ENCODE results near the gene GLIS2. TPM values are rescaled to one million over a fixed set of nuclear protein-coding genes. Genes with fewer than 3 reads are reported as not detected.
A peak's percentile ranks its signal among the peaks of the same experiment; 100 is the strongest.

Gene GLIS2
- total and polyA plus RNA-seq, 4 donors, result 12.3 to 72.6 (median 29.3) TPM

- ATAC-seq (ENCODE audit: low FRiP score) (no peak), DNase-seq (peak in 1 of 2 donors; percentile 46)
- Histone ChIP-seq H3K4me1 (ENCODE audit: control insufficient read depth in 1 of 2, insufficient read depth in 2 of 2, low read length in 2 of 2) (no peaks in the 10 kb centered on the region), H3K9me3 (ENCODE audit: control insufficient read depth, low read length) (no peaks in the 10 kb centered on the region), H3K36me3 (ENCODE audit: control insufficient read depth in 1 of 2, insufficient read depth in 2 of 2, low read length in 1 of 2) (no peaks in the 10 kb centered on the region), H3K27me3 (ENCODE audit: control insufficient read depth in 1 of 2, insufficient read depth in 2 of 2, low read length in 1 of 2) (no peaks in the 10 kb centered on the region), H3K4me3 (ENCODE audit: low read length in 2 of 2) (no peak overlapping the region), H3K27ac (ENCODE audit: low read depth in 1 of 2, low read length in 2 of 2) (no peak overlapping the region)
- intact Hi-C loops (cut with DNase I), result no loop called here
- 92 to 93% methylated on average over 34 to 37 of the region's 37 CpGs for WGBS, 2 donors
Measured at GRCh38 chr16:4364196-4365013, 48.5 kb downstream of the GLIS2 start.

- no peaks in the 10 kb centered on the region for H3K27me3 ChIP-seq (ENCODE audit: control insufficient read depth in 1 of 2, insufficient read depth in 2 of 2, low read length in 1 of 2)
- H3K36me3 ChIP-seq (ENCODE audit: control insufficient read depth in 1 of 2, insufficient read depth in 2 of 2, low read length in 1 of 2), result no peaks in the 10 kb centered on the region
- no peak overlapping the region for H3K4me3 ChIP-seq (ENCODE audit: low read length in 2 of 2)
- no peak for DNase-seq
- no peaks in the 10 kb centered on the region for H3K9me3 ChIP-seq (ENCODE audit: control insufficient read depth, low read length)
- no peak for ATAC-seq (ENCODE audit: low FRiP score)
- no peak overlapping the region for H3K27ac ChIP-seq (ENCODE audit: low read depth in 1 of 2, low read length in 2 of 2)
- intact Hi-C loops (cut with DNase I), result no loop called here
- no peaks in the 10 kb centered on the region for H3K4me1 ChIP-seq (ENCODE audit: control insufficient read depth in 1 of 2, insufficient read depth in 2 of 2, low read length in 2 of 2)
- 95% methylated on average over 8 to 10 of the region's 10 CpGs for WGBS, 2 donors
Measured at GRCh38 chr16:4365014-4365406, 49.1 kb downstream of the GLIS2 start.

GRCh38 chr16:4365615-4366014, 49.7 kb downstream of the GLIS2 start:
- DNase-seq (no peak), ATAC-seq (ENCODE audit: low FRiP score) (no peak)
- Histone ChIP-seq H3K27ac (ENCODE audit: low read depth in 1 of 2, low read length in 2 of 2) (no peak overlapping the region), H3K4me3 (ENCODE audit: low read length in 2 of 2) (no peak overlapping the region), H3K36me3 (ENCODE audit: control insufficient read depth in 1 of 2, insufficient read depth in 2 of 2, low read length in 1 of 2) (no peaks in the 10 kb centered on the region), H3K4me1 (ENCODE audit: control insufficient read depth in 1 of 2, insufficient read depth in 2 of 2, low read length in 2 of 2) (no peaks in the 10 kb centered on the region), H3K27me3 (ENCODE audit: control insufficient read depth in 1 of 2, insufficient read depth in 2 of 2, low read length in 1 of 2) (no peaks in the 10 kb centered on the region), H3K9me3 (ENCODE audit: control insufficient read depth, low read length) (no peaks in the 10 kb centered on the region)
- intact Hi-C loops (cut with DNase I), result no loop called here
- WGBS, 2 donors, result 94 to 95% methylated on average over 11 to 12 of the region's 12 CpGs

GRCh38 chr16:4366016-4366415, 50.1 kb downstream of the GLIS2 start:
- H3K4me3 ChIP-seq (ENCODE audit: low read length in 2 of 2), result no peak overlapping the region
- H3K27ac ChIP-seq (ENCODE audit: low read depth in 1 of 2, low read length in 2 of 2), result no peak overlapping the region
- 92% methylated on average over 13 of the region's 13 CpGs for WGBS, 2 donors
- no peak for ATAC-seq (ENCODE audit: low FRiP score)
- no peaks in the 10 kb centered on the region for H3K4me1 ChIP-seq (ENCODE audit: control insufficient read depth in 1 of 2, insufficient read depth in 2 of 2, low read length in 2 of 2)
- no peak for DNase-seq
- H3K9me3 ChIP-seq (ENCODE audit: control insufficient read depth, low read length), result no peaks in the 10 kb centered on the region
- intact Hi-C loops (cut with DNase I), result no loop called here
- H3K27me3 ChIP-seq (ENCODE audit: control insufficient read depth in 1 of 2, insufficient read depth in 2 of 2, low read length in 1 of 2), result no peaks in the 10 kb centered on the region
- no peaks in the 10 kb centered on the region for H3K36me3 ChIP-seq (ENCODE audit: control insufficient read depth in 1 of 2, insufficient read depth in 2 of 2, low read length in 1 of 2)

- no peak for DNase-seq
- H3K4me3 ChIP-seq (ENCODE audit: low read length in 2 of 2), result no peak overlapping the region
- WGBS, 2 donors, result 94 to 96% methylated on average over 5 of the region's 5 CpGs
- intact Hi-C loops (cut with DNase I), result no loop called here
- H3K9me3 ChIP-seq (ENCODE audit: control insufficient read depth, low read length), result no peaks in the 10 kb centered on the region
- H3K27ac ChIP-seq (ENCODE audit: low read depth in 1 of 2, low read length in 2 of 2), result peak overlapping the region in 1 of 2 donors; percentile 37
- no peaks in the 10 kb centered on the region for H3K36me3 ChIP-seq (ENCODE audit: control insufficient read depth in 1 of 2, insufficient read depth in 2 of 2, low read length in 1 of 2)
- no peaks in the 10 kb centered on the region for H3K27me3 ChIP-seq (ENCODE audit: control insufficient read depth in 1 of 2, insufficient read depth in 2 of 2, low read length in 1 of 2)
- no peaks in the 10 kb centered on the region for H3K4me1 ChIP-seq (ENCODE audit: control insufficient read depth in 1 of 2, insufficient read depth in 2 of 2, low read length in 2 of 2)
- no peak for ATAC-seq (ENCODE audit: low FRiP score)
Measured at GRCh38 chr16:4367393-4367856, 51.6 kb downstream of the GLIS2 start.

- no peak for ATAC-seq (ENCODE audit: low FRiP score)
- Histone ChIP-seq H3K4me3 (ENCODE audit: low read length in 2 of 2) (no peak overlapping the region), H3K36me3 (ENCODE audit: control insufficient read depth in 1 of 2, insufficient read depth in 2 of 2, low read length in 1 of 2) (no peaks in the 10 kb centered on the region), H3K4me1 (ENCODE audit: control insufficient read depth in 1 of 2, insufficient read depth in 2 of 2, low read length in 2 of 2) (no peaks in the 10 kb centered on the region), H3K27me3 (ENCODE audit: control insufficient read depth in 1 of 2, insufficient read depth in 2 of 2, low read length in 1 of 2) (no peaks in the 10 kb centered on the region), H3K9me3 (ENCODE audit: control insufficient read depth, low read length) (no peaks in the 10 kb centered on the region), H3K27ac (ENCODE audit: low read depth in 1 of 2, low read length in 2 of 2) (peak overlapping the region; percentile 24 to 77)
- peak; percentile 83 to 90 for DNase-seq
- 51 to 55% methylated on average over 11 to 13 of the region's 13 CpGs for WGBS, 2 donors
- intact Hi-C loops (cut with DNase I), result loop anchor here in 1 of 2 donors (2.0 kb wide), 1 partner anchor 26 kb away; no protein-coding TSS in a partner anchor
Measured at GRCh38 chr16:4369007-4369733, 53.3 kb downstream of the GLIS2 start.

GRCh38 chr16:4370151-4370550, 54.3 kb downstream of the GLIS2 start:
- no peaks in the 10 kb centered on the region for H3K4me1 ChIP-seq (ENCODE audit: control insufficient read depth in 1 of 2, insufficient read depth in 2 of 2, low read length in 2 of 2)
- H3K9me3 ChIP-seq (ENCODE audit: control insufficient read depth, low read length), result no peaks in the 10 kb centered on the region
- WGBS, 2 donors, result 57 to 65% methylated on average over 3 of the region's 3 CpGs
- ATAC-seq (ENCODE audit: low FRiP score) (no peak), DNase-seq (peak in 1 of 2 donors; percentile 67)
- peak overlapping the region; percentile 36 to 77 for H3K27ac ChIP-seq (ENCODE audit: low read depth in 1 of 2, low read length in 2 of 2)
- no peak overlapping the region for H3K4me3 ChIP-seq (ENCODE audit: low read length in 2 of 2)
- intact Hi-C loops (cut with DNase I), result loop anchor here in 1 of 2 donors (5.0 kb wide), 1 partner anchor 53 kb away; the partner anchor contains the start of gene GLIS2
- no peaks in the 10 kb centered on the region for H3K36me3 ChIP-seq (ENCODE audit: control insufficient read depth in 1 of 2, insufficient read depth in 2 of 2, low read length in 1 of 2)
- H3K27me3 ChIP-seq (ENCODE audit: control insufficient read depth in 1 of 2, insufficient read depth in 2 of 2, low read length in 1 of 2), result no peaks in the 10 kb centered on the region

- Histone ChIP-seq H3K4me1 (ENCODE audit: control insufficient read depth in 1 of 2, insufficient read depth in 2 of 2, low read length in 2 of 2) (no peaks in the 10 kb centered on the region), H3K9me3 (ENCODE audit: control insufficient read depth, low read length) (no peaks in the 10 kb centered on the region), H3K4me3 (ENCODE audit: low read length in 2 of 2) (no peak overlapping the region), H3K27me3 (ENCODE audit: control insufficient read depth in 1 of 2, insufficient read depth in 2 of 2, low read length in 1 of 2) (no peaks in the 10 kb centered on the region), H3K27ac (ENCODE audit: low read depth in 1 of 2, low read length in 2 of 2) (peak overlapping the region; percentile 36 to 77), H3K36me3 (ENCODE audit: control insufficient read depth in 1 of 2, insufficient read depth in 2 of 2, low read length in 1 of 2) (no peaks in the 10 kb centered on the region)
- peak; percentile 95 for DNase-seq
- ATAC-seq (ENCODE audit: low FRiP score), result peak; percentile 43
- intact Hi-C loops (cut with DNase I), result loop anchor here in 1 of 2 donors (5.0 kb wide), 1 partner anchor 53 kb away; the partner anchor contains the start of gene GLIS2
- WGBS, 2 donors, result 6 to 9% methylated on average over 12 to 14 of the region's 14 CpGs
Measured at GRCh38 chr16:4370570-4371356, 54.9 kb downstream of the GLIS2 start.

Data from aorta (tissue), 5 donors.